ENCODE results near the gene MYADML2. TPM values are rescaled to one million over a fixed set of nuclear protein-coding genes. Genes with fewer than 3 reads are reported as not detected.

The MYADML2 gene, protein sequence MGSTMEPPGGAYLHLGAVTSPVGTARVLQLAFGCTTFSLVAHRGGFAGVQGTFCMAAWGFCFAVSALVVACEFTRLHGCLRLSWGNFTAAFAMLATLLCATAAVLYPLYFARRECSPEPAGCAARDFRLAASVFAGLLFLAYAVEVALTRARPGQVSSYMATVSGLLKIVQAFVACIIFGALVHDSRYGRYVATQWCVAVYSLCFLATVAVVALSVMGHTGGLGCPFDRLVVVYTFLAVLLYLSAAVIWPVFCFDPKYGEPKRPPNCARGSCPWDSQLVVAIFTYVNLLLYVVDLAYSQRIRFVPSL
- total RNA-seq = 8.3 TPM

DNA sequence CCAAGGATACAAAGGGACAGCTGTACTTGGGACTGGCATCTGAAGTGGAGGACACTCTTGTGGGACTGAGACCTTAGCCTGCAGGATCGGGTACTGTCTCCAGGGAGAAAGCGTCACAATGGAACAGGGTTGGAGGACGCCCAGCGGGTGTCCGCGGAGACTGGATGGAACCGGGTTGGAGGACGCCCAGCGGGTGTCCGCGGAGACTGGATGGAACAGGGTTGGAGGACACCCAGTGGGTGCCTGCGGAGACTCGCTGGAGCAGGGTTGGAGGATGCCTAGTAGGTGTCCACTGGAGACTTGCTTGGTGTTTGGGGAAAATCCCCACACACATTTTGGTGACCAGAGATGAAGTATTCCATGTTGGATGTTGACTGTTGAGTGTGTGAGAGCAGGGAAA is at the start of gene MYADML2:
Gene MYADML2, minus strand, starts transcription at position 45 of the 400 bp plus-strand sequence. CDS start 5,492 bp downstream, outside the sequence.

DNA sequence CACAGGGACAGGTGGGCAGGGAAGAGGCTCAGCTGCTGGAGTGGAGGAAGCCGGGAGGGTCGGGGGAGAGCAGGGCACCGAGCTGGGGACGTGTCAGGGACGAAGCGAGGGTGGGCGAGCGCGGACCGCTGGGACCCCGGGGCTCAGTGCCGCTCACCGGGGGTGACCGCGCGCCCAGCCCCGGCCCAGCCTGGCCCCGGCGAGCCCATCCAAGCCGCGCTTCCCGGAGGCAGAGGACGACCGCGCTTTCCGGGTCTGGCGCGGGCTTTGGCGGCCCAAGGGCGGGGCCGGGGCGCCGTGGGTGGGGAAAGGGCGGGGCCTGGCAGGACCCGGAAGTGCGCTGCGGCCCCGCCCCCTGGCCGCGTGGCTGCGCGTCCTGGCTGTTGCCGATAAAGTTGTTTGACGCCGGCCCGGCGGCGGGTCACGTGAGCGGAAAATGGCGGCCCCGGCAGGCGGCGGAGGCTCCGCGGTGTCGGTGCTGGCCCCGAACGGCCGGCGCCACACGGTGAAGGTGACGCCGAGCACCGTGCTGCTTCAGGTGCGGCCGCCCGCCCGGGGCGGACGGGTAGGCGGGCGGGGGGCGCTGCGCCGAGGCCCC is 30.3 kb upstream of the MYADML2 start, which contains the start of gene ASPSCR1:
Gene ASPSCR1, plus strand, starts transcription at position 419 of the 598 bp plus-strand sequence. Its CDS starts 18 bp downstream, at position 437.

DNA sequence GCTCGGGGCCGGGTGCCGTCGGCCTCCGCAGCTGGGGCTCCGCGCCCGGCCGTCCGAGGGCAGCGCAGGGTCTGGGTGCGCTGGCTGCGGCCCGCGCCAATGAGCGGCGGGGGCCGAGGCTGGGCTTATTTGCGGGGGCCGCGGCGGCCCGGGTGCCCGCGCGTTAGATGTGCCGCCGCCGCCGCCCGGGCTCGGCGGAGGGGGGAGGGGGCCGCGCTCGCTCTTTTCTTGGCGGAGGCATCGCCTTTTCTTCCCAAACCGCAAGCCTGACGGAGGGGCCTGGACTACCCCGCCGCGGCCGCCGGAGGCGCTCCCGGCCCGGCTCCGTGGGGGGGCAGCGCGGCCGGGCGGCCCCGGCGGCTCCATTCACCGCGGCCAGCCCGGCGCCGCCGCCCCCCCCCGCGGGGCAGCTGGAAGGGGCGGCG is 14.1 kb upstream of the MYADML2 start, which contains the start of gene NOTUM:
Gene NOTUM, minus strand, starts transcription at position 101 of the 425 bp plus-strand sequence. CDS start 278 bp downstream, outside the sequence.

DNA sequence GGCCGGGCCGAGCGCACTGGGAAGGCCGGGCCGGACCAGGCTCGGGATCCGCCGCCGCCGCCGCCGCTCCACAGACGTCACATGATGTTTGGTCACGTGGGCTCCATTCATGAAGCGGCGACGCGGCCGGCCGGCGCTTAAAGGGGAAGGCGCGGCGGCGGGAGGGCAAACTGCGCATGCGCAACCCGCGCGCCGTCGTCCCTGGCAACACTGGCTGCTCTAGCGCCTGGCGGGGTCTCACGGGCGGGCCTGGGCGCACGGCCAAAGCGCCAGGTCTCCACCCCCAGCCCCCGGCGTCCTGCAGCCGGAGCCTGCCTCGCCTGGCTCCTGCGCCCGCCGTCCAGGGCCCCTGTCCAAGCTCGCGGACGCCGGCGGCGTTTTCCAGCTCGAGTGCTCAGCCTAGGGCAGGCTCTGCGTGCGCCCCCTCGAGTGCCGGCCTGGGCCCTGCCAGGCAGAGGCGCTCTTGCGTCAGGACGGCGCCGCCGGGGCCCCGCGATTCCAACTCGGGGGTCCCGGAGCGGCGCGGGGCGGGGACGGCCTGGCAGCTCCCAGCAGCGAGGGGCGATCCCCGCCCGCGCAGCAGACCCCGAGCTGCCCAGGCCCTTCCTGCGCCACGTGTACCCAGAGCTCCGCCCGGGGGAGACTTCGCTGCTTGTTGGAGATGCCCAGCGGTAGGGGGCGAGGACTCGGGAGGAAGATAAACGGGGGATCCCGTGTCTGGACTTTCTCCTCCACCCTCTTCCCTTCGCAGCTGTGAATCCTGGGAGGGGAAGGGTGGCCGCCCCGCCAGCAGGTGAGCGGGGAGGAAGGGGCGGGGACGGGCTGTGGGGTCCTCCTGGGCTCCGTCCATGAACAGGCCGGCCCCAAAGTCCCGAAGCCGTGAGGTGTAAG is 19.1 kb downstream of the MYADML2 start, which contains the start of gene MAFG:
Gene MAFG, minus strand, starts transcription at position 83 of the 891 bp plus-strand sequence. CDS start 4,550 bp downstream, outside the sequence.

DNA sequence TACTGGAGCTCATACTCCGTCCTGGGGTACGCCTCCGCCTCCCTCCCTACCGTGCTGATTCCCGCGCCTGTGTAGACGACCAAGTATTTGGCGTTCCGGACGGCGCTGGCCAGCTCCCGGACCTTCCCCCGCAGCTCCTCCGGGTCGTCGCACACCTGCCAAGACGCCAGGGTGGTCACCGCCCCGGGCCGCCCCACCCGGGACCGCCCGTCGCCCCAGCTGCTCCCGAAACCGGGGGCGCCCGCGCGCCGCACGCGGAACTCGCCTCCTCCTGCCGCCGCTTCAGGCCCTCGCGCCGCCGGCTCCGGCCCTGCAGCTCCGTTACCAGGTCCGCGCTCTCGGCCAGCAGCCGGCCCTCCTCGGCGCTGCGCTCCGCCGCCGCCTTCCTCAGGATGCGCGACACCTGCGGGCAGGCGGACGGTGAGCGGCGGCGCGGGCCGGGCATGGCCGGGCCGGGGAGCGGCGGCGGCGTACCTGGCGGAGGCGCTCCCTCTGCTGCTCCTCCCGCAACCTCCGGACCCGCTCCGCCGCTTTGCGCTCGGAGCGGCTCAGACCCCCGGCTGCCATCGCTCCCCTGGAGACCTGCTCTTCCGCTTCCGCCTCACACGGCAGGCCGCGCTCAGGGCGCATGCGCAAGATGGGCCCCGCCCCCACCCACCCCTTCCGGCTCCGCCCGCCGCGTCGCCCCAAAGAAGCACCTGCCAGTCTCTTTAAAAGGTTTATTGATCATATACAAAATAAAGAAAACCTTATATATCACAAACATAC is 29.3 kb downstream of the MYADML2 start, which contains the start of gene SIRT7:
Gene SIRT7, minus strand, starts transcription at position 612 of the 768 bp plus-strand sequence. Its CDS starts 45 bp downstream, at position 567.

DNA sequence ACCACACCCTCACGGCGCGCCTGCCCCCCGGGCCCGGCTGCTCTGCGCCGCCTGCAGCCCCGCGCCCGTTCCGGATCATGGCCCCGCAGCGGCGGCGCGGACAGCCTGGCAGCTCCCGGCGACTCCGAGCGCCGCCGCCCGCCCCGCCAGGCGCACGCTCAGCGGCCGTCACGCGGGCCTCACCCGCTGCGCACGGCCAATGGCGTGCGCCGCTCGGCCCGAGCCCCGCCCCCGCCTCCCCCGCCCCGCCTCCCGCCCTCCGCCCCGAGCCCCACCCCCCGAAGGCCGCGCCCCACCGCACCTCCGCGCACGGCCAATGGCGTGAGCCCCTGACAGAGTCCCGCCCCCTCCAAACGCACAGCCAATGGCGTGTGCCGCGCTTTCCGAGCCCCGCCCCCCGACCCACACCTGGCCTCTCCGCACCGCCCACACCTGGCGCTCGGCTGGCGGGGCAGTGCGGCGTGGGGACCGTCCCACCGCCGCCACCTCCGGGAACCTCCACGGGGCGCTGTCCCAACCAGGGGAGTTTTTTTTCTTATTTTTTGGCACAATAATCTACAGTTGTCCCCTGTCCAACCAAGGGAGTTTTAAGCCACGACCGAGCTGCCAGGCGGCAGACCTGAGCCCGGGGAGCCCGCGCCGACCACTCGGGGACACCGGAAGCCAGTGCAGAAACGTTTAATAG is 35.6 kb downstream of the MYADML2 start, which contains the start of gene PCYT2:
Gene PCYT2, minus strand, starts transcription at position 123 of the 685 bp plus-strand sequence. Its CDS starts 44 bp downstream, at position 79.

DNA sequence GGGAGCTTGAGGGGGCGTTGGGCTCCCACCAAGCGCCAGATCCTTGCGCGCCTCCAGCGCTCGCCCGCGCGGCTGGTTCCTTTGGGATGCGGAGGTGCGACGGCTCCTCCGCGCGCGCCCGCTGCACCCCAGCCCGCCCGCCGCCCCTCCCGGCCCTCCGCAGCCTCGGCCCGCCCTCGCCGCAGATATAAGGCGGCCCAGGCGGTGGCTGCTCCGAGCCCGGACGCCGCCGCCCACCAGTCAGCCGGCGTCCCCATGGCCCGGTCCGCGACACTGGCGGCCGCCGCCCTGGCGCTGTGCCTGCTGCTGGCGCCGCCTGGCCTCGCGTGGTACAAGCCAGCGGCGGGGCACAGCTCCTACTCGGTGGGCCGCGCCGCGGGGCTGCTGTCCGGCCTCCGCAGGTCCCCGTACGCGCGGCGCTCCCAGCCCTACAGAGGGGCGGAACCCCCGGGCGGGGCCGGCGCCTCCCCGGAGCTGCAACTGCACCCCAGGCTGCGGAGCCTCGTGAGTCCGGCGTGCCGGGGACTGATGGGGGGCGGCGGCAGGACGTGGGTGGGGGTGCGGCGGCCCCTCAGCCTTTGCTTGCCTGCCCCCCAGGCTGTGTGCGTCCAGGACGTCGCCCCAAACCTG is 44.9 kb downstream of the MYADML2 start, which contains the start of gene NPB:
Gene NPB, plus strand, starts transcription at position 216 of the 630 bp plus-strand sequence. Its CDS starts 40 bp downstream, at position 256.

Other genes starting within 250 kb of the MYADML2 start
- 23.5 TPM for gene MRPL12, start 243.9 kb downstream of the MYADML2 start, total RNA-seq
- gene SLC25A10, start 234.9 kb downstream of the MYADML2 start, total RNA-seq = 15.3 TPM
- gene GCGR, start 143.1 kb downstream of the MYADML2 start, total RNA-seq = 14.0 TPM
- 95.2 TPM for gene MCRIP1, start 113.9 kb downstream of the MYADML2 start, total RNA-seq
- 5.7 TPM for gene PPP1R27, start 112.2 kb downstream of the MYADML2 start, total RNA-seq
- gene P4HB, start 86.7 kb downstream of the MYADML2 start, total RNA-seq = 276 TPM
- 113 TPM for gene ARHGDIA, start 75.9 kb downstream of the MYADML2 start, total RNA-seq
- gene ALYREF, start 55.6 kb downstream of the MYADML2 start, total RNA-seq = 61.4 TPM
- gene ANAPC11, start 55.5 kb downstream of the MYADML2 start, total RNA-seq = 75.0 TPM
- 1.3 TPM for gene NPB, start 45.0 kb downstream of the MYADML2 start, total RNA-seq
- 28.9 TPM for gene PCYT2, start 35.8 kb downstream of the MYADML2 start, total RNA-seq
- gene SIRT7, start 29.1 kb downstream of the MYADML2 start, total RNA-seq = 10.6 TPM
- 12.2 TPM for gene MAFG, start 19.5 kb downstream of the MYADML2 start, total RNA-seq
- 27.0 TPM for gene PYCR1, start 9.9 kb downstream of the MYADML2 start, total RNA-seq
- 2.6 TPM for gene NOTUM, start 14.0 kb upstream of the MYADML2 start, total RNA-seq
- 43.7 TPM for gene ASPSCR1, start 30.4 kb upstream of the MYADML2 start, total RNA-seq
- 29.4 TPM for gene CENPX, start 75.6 kb upstream of the MYADML2 start, total RNA-seq
- 10.9 TPM for gene LRRC45, start 76.1 kb upstream of the MYADML2 start, total RNA-seq
- 11.0 TPM for gene RAC3, start 84.4 kb upstream of the MYADML2 start, total RNA-seq
- 51.6 TPM for gene DCXR, start 90.5 kb upstream of the MYADML2 start, total RNA-seq
- 55.4 TPM for gene RFNG, start 104.6 kb upstream of the MYADML2 start, total RNA-seq
- gene GPS1, start 104.7 kb upstream of the MYADML2 start, total RNA-seq = 112 TPM
- gene DUS1L, start 118.6 kb upstream of the MYADML2 start, total RNA-seq = 57.0 TPM
- 50.2 TPM for gene FASN, start 151.0 kb upstream of the MYADML2 start, total RNA-seq